ENCODE measurements around the gene C1RL.

C1RL gene

DNA sequence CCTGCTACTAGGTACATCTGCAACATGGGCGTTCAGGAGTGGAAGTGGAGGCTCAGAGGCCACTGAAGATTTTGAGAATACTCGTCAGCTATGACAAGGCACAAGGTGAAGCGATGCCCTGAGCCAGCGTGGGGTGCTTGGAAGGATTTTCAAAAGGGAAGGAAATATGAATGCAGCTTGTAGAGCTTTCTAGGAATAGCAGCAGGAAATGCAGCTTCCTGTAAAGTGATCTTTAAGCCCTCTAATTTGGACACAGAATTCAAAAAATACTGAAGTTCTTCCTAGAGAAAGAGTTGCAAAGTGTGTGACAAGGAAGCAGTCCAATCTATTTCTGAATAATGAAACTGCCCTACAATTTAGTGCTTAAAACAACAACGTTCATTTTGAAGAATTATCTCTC lies 61.7 kb downstream of the C1RL start:
- H3K4me3 ChIP-seq (ENCODE audit: low read depth, low read length): no peak overlapping the region
- no peak for DNase-seq (ENCODE audit: low read depth)

DNA sequence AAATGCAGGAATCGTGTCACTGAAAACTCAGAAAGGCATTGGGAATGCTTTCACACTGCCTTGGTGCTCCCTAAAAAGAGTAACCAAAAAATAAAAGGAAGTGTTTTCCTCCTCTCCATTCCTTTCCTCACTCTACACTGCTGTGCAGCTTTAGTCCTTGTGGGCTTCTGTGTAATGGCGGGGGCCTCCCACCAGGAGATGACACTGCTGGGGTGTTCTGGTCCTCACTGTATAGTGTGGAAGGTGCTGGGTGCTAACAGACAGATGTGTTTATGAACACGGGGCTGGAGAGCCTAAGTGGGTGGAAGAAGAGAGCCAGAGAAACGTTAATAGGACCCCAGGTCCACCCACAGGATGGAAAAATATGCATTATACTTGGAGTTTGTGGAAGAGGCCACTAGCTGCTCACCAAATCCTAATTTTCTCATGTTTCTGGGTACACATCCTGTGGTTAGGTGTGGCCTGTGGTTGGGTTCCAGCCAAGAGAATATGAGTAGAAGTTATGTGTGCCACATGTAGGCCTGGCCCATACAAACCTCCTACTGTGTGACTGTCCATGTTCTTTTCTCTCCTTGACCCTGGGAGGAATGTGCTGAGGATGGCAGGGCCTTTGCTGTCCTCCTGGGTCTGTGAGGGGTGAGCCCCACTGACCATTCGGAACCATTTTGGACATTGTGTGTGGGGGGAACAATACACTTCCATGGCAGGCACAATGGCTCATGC lies 62.5 kb downstream of the C1RL start:
- no peak for DNase-seq (ENCODE audit: low read depth)
- no peak overlapping the region for H3K4me3 ChIP-seq (ENCODE audit: low read depth, low read length)

- H3K4me3 ChIP-seq (ENCODE audit: low read depth, low read length): no peak overlapping the region
These were observed 63.1 kb downstream of the C1RL start for GRCh38 chr12:7045913-7046312.

More at GRCh38 chr12:7045913-7046312, 63.1 kb downstream of the C1RL start:
- no peak for DNase-seq (ENCODE audit: low read depth)

Measured in skeletal muscle cell (primary cell).